ENCODE data around the gene TBL3. TPM values are rescaled to one million over a fixed set of nuclear protein-coding genes. Genes with fewer than 3 reads are reported as not detected.

The TBL3 gene
- polyA plus RNA-seq, 1 donor (not counting 4 experiments of a cell fraction or from before 2014, with no cell fraction given), result 27.8 TPM

GRCh38 chr16:2030036-2030435 lies 58.2 kb downstream of the TBL3 start:
- dilution Hi-C loops (cut with MboI; ENCODE audit: extremely low pct_ligation_motif_present, low sequenced_read_pairs), result no loop called here
- Histone ChIP-seq H3K4me3 (ENCODE audit: control insufficient read depth in 2 of 3, extremely low read depth in 1 of 3, insufficient read depth in 2 of 3, low read depth in 1 of 3, low read length in 3 of 3) (no peak overlapping the region), H4K20me1 (ENCODE audit: control insufficient read depth, extremely low read depth, insufficient read depth, low read length) (no peaks in the 10 kb centered on the region), H3K27me3 (ENCODE audit: control insufficient read depth, extremely low read depth, insufficient read depth, low read length) (no peaks in the 10 kb centered on the region), H3K27ac (ENCODE audit: control insufficient read depth, insufficient read depth, low read length) (no peak overlapping the region), H3K36me3 (ENCODE audit: control insufficient read depth in 2 of 2, extremely low read depth in 1 of 2, insufficient read depth in 2 of 2, low read length in 2 of 2) (no peaks in the 10 kb centered on the region), H3K4me1 (ENCODE audit: control insufficient read depth, extremely low read depth, insufficient read depth, low read length) (peaks cover 15% of the 10 kb centered on the region), H3K9me3 (ENCODE audit: control insufficient read depth, low read depth, low read length) (no peaks in the 10 kb centered on the region), H3K79me2 (ENCODE audit: control insufficient read depth, insufficient read depth, low read length) (no peaks in the 10 kb centered on the region), H3K9ac (ENCODE audit: control insufficient read depth, extremely low read depth, insufficient read depth, low read length) (no peak overlapping the region), H2AFZ (ENCODE audit: control insufficient read depth, low read length) (no peak overlapping the region), H3K9me1 (ENCODE audit: control insufficient read depth, extremely low read depth, insufficient read depth, low read length) (no peaks in the 10 kb centered on the region), H3K4me2 (ENCODE audit: control insufficient read depth, extremely low read depth, insufficient read depth, low read depth, low read length) (no peak overlapping the region)
- no peak for DNase-seq (ENCODE audit: low read depth, low spot score)
- no peak for FAIRE-seq
- TF ChIP-seq EZH2 (IDR thresholded peaks at IDR 0.05; ENCODE audit: low read length), result no peak
- no peak for TF ChIP-seq CTCF (optimal IDR thresholded peaks at IDR 0.05 in 1 of 3, IDR thresholded peaks at IDR 0.05 in 1 of 3, conservative IDR thresholded peaks at IDR 0.05 in 1 of 3; ENCODE audit: extremely low read depth in 1 of 3, insufficient read depth in 2 of 3, low read length in 3 of 3)

- Histone ChIP-seq H3K27ac (ENCODE audit: control insufficient read depth, insufficient read depth, low read length) (no peak overlapping the region), H3K36me3 (ENCODE audit: control insufficient read depth in 2 of 2, extremely low read depth in 1 of 2, insufficient read depth in 2 of 2, low read length in 2 of 2) (no peaks in the 10 kb centered on the region), H2AFZ (ENCODE audit: control insufficient read depth, low read length) (no peak overlapping the region), H4K20me1 (ENCODE audit: control insufficient read depth, extremely low read depth, insufficient read depth, low read length) (no peaks in the 10 kb centered on the region), H3K4me2 (ENCODE audit: control insufficient read depth, extremely low read depth, insufficient read depth, low read depth, low read length) (no peak overlapping the region), H3K27me3 (ENCODE audit: control insufficient read depth, extremely low read depth, insufficient read depth, low read length) (no peaks in the 10 kb centered on the region), H3K9ac (ENCODE audit: control insufficient read depth, extremely low read depth, insufficient read depth, low read length) (no peak overlapping the region), H3K9me3 (ENCODE audit: control insufficient read depth, low read depth, low read length) (no peaks in the 10 kb centered on the region), H3K4me3 (ENCODE audit: control insufficient read depth in 2 of 3, extremely low read depth in 1 of 3, insufficient read depth in 2 of 3, low read depth in 1 of 3, low read length in 3 of 3) (no peak overlapping the region), H3K79me2 (ENCODE audit: control insufficient read depth, insufficient read depth, low read length) (no peaks in the 10 kb centered on the region), H3K4me1 (ENCODE audit: control insufficient read depth, extremely low read depth, insufficient read depth, low read length) (peaks cover 15% of the 10 kb centered on the region), H3K9me1 (ENCODE audit: control insufficient read depth, extremely low read depth, insufficient read depth, low read length) (no peaks in the 10 kb centered on the region)
- DNase-seq (ENCODE audit: low read depth, low spot score), result no peak
- dilution Hi-C loops (cut with MboI; ENCODE audit: extremely low pct_ligation_motif_present, low sequenced_read_pairs), result no loop called here
- TF ChIP-seq EZH2 (IDR thresholded peaks at IDR 0.05; ENCODE audit: low read length), result no peak
- TF ChIP-seq CTCF (optimal IDR thresholded peaks at IDR 0.05 in 1 of 3, IDR thresholded peaks at IDR 0.05 in 1 of 3, conservative IDR thresholded peaks at IDR 0.05 in 1 of 3; ENCODE audit: extremely low read depth in 1 of 3, insufficient read depth in 2 of 3, low read length in 3 of 3), result no peak
- no peak for FAIRE-seq
Measured at GRCh38 chr16:2031081-2031577, 59.3 kb downstream of the TBL3 start.

Small RNAs within 50 kb of the gene (small RNA-seq; reads per million reads assigned to genes)
- 0 reads per million in 3 experiments for gene AC005363.2 (ENCODE audit: insufficient read length in 3 of 3, low read depth in 3 of 3, low replicate concordance in 1 of 3)
- gene RN7SL219P (ENCODE audit: insufficient read length in 3 of 3, low read depth in 3 of 3, low replicate concordance in 1 of 3), result 0 reads per million in 3 experiments
- 0 reads per million in 3 experiments for gene SNORA10 (ENCODE audit: insufficient read length in 3 of 3, low read depth in 3 of 3, low replicate concordance in 1 of 3)
- 0 reads per million in 3 experiments for gene SNORA64 (ENCODE audit: insufficient read length in 3 of 3, low read depth in 3 of 3, low replicate concordance in 1 of 3)

Other genes starting within 250 kb of the TBL3 start
- gene NME3, start 200.5 kb upstream of the TBL3 start, polyA plus RNA-seq, result 9.8 to 32.7 TPM (median 10.1 TPM) in 3 replicates
- gene EME2, start 199.2 kb upstream of the TBL3 start, polyA plus RNA-seq, result 6.3 to 19.3 TPM (median 7.6 TPM) in 3 replicates
- 62.9 to 74.3 TPM (median 68.0 TPM) in 3 replicates for gene MRPS34, start 198.9 kb upstream of the TBL3 start, polyA plus RNA-seq
- gene SPSB3, start 189.5 kb upstream of the TBL3 start, polyA plus RNA-seq, result 9.5 to 18.3 TPM (median 12.2 TPM) in 3 replicates
- 24.4 to 39.4 TPM (median 34.9 TPM) in 3 replicates for gene NUBP2, start 189.1 kb upstream of the TBL3 start, polyA plus RNA-seq
- not detected in 3 replicates for gene IGFALS, start 178.3 kb upstream of the TBL3 start, polyA plus RNA-seq
- 17.7 to 31.2 TPM (median 22.2 TPM) in 3 replicates for gene HAGH, start 145.2 kb upstream of the TBL3 start, polyA plus RNA-seq
- 29.4 to 59.5 TPM (median 36.8 TPM) in 3 replicates for gene FAHD1, start 144.8 kb upstream of the TBL3 start, polyA plus RNA-seq
- not detected in 3 replicates for gene MEIOB, start 99.9 kb upstream of the TBL3 start, polyA plus RNA-seq
- gene HS3ST6, start 53.6 kb upstream of the TBL3 start, polyA plus RNA-seq, result 0.09 TPM in 1 of 3 replicates, not detected in the others
- gene MSRB1, start 28.9 kb upstream of the TBL3 start, polyA plus RNA-seq, result 23.9 to 45.4 TPM (median 25.2 TPM) in 3 replicates
- 0.34 to 0.38 TPM (median 0.37 TPM) in 3 replicates for gene RPL3L, start 17.4 kb upstream of the TBL3 start, polyA plus RNA-seq
- gene NDUFB10, start 12.5 kb upstream of the TBL3 start, polyA plus RNA-seq, result 97.9 to 161 TPM (median 107 TPM) in 3 replicates
- 2,750 to 6,036 TPM (median 3,573 TPM) in 3 replicates for gene RPS2, start 7.2 kb upstream of the TBL3 start, polyA plus RNA-seq
- not detected in 3 replicates for gene RNF151, start 5.2 kb upstream of the TBL3 start, polyA plus RNA-seq
- 0.38 to 1.1 TPM (median 0.54 TPM) in 3 replicates for gene NOXO1, start 9.4 kb downstream of the TBL3 start, polyA plus RNA-seq
- 10.3 to 13.4 TPM (median 12.0 TPM) in 3 replicates for gene GFER, start 12.1 kb downstream of the TBL3 start, polyA plus RNA-seq
- gene SYNGR3, start 17.9 kb downstream of the TBL3 start, polyA plus RNA-seq, result 0.12 to 0.30 TPM (median 0.28 TPM) in 3 replicates
- gene ZNF598, start 37.8 kb downstream of the TBL3 start, polyA plus RNA-seq, result 18.0 to 35.5 TPM (median 24.0 TPM) in 3 replicates
- gene NPW, start 47.7 kb downstream of the TBL3 start, polyA plus RNA-seq, result 0.23 TPM in 1 of 3 replicates, not detected in the others
- 5.9 to 10.1 TPM (median 9.0 TPM) in 3 replicates for gene NHERF2, start 54.8 kb downstream of the TBL3 start, polyA plus RNA-seq
- gene NTHL1, start 75.8 kb downstream of the TBL3 start, polyA plus RNA-seq, result 8.5 to 16.0 TPM (median 10.9 TPM) in 3 replicates
- 22.6 to 28.8 TPM (median 23.3 TPM) in 3 replicates for gene TSC2, start 75.9 kb downstream of the TBL3 start, polyA plus RNA-seq
- 10.6 to 22.9 TPM (median 16.4 TPM) in 3 replicates for gene PKD1, start 163.8 kb downstream of the TBL3 start, polyA plus RNA-seq
- gene RAB26, start 176.6 kb downstream of the TBL3 start, polyA plus RNA-seq, result 0.44 to 0.91 TPM (median 0.58 TPM) in 3 replicates
- gene TRAF7, start 183.7 kb downstream of the TBL3 start, polyA plus RNA-seq, result 38.4 to 52.1 TPM (median 45.9 TPM) in 3 replicates
- 0.01 to 0.45 TPM (median 0.04 TPM) in 3 replicates for gene CASKIN1, start 224.6 kb downstream of the TBL3 start, polyA plus RNA-seq
- gene MLST8, start 233.4 kb downstream of the TBL3 start, polyA plus RNA-seq, result 35.7 to 68.9 TPM (median 54.7 TPM) in 3 replicates
- 1.8 to 5.9 TPM (median 3.5 TPM) in 3 replicates for gene BRICD5, start 238.8 kb downstream of the TBL3 start, polyA plus RNA-seq
- 10.3 to 18.0 TPM (median 10.4 TPM) in 3 replicates for gene PGP, start 242.8 kb downstream of the TBL3 start, polyA plus RNA-seq

Data from keratinocyte (primary cell).